GM08714 (cell line): ENCODE measurements around the gene DMC1.
A peak's percentile ranks its signal among the peaks of the same experiment; 100 is the strongest.

ENCODE experiments used
- H3K4me3 ChIP-seq: fragments of 200-500 bp; sonication (Bioruptor generic); 2 replicates; pipeline ENCODE4 v1.5.1; 2014; ENCODE audit warnings: mild to moderate bottlenecking, low read length, inconsistent platforms
- ZNF274 ChIP-seq: IDR thresholded peaks from 2 replicates; pipeline ENCODE4 v1.6.1; 2012; ENCODE audit warnings: mild to moderate bottlenecking, low read depth, low read length

The DMC1 gene

DNA sequence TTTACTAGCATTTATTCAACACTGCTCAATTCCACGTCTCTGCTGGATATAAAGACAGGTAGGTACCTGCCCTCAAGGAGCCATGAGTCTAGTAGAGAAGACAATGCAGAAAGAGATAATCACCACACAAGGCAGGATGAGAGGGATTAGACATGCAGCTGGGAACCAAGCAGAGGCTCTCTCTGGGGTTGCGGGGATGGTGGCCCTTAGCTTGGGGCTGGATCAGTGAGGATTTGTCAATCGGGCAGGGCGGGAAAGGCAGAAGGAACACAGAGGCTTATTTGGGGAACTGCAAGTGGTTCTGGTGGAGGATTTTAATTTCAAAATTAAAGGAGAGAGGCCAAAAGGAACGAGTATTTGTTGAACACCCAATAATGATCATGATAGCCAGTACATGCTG is 8.5 kb upstream of the DMC1 start:
- TF ChIP-seq ZNF274, result no peak
- no peak overlapping the region for H3K4me3 ChIP-seq

DNA sequence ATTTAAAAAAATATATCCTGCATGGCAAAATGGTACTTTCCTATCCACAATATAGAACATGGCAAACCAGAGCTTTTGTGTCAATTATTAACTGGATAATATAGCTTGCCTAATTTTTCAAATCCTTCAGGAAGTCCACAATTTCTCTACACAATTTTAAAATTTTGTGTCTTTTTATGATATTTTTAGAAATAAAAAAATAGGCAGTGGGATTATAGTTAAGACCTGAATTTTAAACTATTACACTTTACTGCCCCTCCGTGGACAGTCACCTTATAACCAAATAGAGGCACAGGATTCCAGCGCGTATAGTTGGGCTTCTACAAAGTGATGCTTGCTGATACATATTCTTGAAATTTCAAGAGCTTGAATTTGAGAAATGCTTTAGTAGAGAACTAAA is 2.1 kb upstream of the DMC1 start:
- no peak overlapping the region for H3K4me3 ChIP-seq
- TF ChIP-seq ZNF274, result no peak

DNA sequence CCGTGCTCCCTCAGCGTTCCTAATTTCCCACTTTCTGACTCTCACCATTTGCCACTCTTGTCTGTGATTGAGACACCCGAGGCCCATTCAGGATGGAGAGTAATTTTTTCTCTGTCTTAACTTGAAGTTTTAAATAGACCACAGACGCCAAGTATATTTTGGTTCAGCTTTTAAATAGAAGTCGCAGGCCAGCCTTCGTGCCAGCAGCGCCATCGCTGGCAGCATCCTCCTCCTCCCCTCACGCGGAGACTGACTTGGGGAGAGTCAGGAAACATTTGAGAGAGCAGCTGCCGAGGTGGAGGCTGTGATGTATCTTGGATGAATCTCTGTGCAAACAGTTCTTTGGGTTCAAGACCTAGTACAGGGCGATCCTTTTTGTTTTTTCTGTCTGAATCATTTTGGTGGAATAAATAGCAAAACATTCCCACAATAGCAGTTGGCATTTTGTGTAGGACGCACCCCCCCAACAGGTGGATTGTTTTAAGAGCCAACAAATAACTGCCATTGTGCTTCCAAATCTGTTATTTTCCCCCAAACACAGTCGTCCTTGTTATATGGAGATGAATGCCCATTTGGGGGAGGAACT is 889 bp upstream of the DMC1 start:
- no peak for TF ChIP-seq ZNF274
- H3K4me3 ChIP-seq, result peak overlapping the region; percentile 77

DNA sequence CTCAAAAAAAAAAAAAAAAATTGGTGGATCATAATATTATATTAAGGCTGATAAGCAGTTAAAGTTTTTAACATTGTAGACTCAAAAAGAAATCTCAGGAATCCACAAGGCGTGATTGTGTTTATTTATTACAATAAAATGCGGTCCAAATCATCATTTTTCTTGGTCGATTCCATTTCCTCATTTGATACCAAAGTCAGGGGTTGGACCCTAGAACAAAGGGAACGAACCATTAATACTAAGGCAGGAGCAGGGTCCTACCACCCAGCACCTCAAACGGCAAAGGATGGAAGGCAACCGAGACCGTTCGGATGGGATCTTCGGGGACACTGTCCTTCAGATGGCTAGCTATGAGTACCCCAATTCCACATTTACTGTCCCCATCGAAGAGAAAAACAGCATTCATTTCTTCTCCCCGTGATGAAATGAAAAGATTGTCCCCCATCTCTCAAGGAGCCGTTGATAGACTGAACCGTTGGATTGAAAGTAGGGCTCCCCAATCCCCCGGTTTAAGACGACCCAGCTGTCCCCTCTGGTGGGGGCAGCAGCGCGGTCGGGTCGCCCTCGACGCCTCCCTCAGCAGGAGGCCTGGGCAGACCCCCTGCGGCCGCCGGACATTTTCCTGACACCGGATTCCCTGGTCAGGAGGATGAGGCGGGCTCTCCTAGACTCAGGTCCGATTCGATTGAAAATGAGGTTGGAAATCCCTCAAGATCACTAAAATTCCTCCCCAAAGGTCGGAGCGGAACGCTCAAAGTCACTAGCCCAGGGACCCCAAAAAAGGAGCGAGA is 607 bp downstream of the DMC1 start:
- peak overlapping the region; percentile 78 for H3K4me3 ChIP-seq
- no peak for TF ChIP-seq ZNF274

DNA sequence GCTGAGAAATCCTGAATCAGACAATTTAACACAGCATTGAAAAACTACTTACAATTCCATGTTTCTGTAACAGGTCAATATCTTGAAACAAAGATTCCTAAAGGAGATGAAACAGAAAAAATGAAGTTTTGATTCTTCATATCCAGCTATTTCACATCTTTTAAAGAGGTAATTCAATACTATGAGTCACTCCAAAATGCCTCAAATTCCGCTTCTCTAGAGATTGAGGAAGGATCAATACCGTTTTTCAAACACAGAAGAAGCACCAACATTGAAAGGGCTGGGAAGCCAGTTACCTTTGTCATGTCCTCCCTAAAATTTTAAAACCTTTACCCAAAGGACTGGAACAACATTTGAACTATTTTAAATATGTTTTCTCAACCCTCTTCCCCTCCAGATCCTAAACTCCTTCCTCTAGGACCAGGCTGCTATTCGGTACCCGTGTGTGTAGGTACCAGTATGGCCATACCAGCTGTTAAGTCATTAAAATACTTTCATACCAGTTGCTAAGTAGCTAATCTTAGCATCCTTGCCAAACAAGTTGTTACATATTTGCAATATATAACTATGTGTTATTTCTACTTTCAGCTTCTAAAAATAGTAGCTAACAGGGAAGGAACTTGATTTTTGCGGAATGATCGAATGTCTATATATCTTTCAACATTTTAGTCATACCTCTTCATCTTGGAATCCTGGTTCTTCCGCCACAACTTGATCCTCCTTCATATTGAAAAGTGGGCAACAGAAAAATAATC is 2.3 kb downstream of the DMC1 start:
- TF ChIP-seq ZNF274, result no peak
- H3K4me3 ChIP-seq, result no peak overlapping the region

DNA sequence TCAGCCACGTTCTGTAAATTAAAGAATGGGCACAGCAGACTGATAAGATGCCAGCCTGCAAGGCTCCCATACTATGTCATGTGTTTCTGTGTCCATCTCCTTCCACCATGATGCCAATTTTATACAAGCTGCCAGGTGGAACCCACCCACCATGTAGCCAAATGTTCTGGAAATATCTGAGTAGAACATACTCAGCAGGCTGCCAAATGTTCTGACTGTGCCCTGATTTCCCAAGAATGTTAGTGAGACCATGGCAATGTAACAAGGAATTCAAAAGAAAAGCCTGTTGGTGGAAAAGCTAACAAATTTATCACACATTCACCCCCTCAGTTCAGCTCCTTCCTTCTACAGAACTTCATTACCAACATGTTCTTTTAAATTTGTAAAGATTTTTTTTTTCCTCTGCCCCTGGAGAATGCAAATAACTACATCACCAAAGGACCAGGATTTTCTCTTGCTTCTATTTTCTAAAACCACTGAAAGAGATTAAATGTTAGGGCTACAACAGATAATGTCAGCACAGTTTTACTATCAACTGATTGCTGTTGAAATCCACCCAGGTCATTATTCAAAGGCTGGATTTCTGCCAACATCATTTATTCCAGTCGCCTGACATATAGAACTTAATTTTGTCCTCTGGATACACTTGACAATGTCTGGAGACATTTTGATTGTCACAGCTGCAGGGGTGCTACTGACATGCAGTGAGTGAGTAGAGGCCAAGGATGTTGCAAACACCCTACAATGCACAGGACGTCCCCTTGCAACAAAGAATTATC is 3.1 kb downstream of the DMC1 start:
- H3K4me3 ChIP-seq, result no peak overlapping the region
- no peak for TF ChIP-seq ZNF274

DNA sequence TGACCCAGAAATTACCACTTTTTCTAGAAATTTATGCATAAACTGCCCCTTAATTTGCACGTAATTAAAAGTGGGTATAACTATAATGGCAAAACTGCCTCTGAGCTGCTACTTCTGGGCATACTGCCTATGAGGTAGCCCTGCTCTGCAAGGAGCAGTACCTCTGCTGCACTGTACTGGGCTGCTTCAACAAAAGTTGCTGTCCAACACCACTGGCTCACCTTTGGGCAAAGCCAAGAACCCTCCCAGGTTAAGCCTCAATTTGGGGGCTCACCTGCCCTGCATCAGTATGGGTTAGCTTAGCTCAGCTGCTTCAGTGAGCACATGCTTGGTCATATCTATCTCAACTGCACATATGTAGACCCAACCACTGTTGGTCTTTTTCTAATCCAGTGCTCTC is 4.5 kb downstream of the DMC1 start:
- H3K4me3 ChIP-seq, result no peak overlapping the region
- TF ChIP-seq ZNF274, result no peak

DNA sequence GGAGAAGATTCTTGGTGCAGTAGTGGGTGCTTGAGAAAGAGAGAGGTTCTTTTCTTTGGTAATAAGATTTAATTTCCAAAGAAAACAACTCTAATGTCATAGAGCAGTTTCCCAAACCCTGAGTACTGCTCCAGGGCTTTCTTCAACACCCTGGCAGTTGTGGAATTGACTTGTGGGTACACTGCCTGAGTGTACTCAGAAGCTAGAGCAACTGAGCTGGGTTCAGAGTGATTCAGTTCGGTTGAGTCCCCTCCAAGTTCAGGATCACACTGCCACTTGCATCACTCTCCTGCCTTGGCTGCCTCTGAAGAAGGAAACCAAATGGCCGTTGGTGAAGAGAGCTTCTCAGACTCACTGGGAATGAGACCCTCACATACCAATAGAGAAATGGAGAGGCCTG is 5.3 kb downstream of the DMC1 start:
- no peak for TF ChIP-seq ZNF274
- no peak overlapping the region for H3K4me3 ChIP-seq

DNA sequence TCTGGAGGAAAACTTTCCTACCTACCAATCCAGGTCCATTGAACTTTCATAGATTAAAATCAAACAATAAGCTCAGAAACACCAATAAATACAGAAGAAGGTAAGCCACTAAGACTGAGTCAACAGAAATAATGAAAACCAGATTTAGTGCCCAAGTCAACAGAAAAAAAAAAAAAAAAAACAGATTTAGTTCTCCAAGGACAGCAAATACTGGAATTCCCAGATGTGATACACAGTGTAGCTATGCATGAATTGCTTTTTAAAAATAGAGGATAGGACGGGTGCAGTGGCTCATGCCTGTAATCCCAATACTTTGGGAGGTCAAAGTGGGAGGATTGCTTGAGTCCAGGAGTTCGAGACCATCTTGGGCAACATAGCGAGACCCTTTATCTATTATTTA is 15.7 kb downstream of the DMC1 start:
- H3K4me3 ChIP-seq, result no peak overlapping the region
- TF ChIP-seq ZNF274, result no peak

DNA sequence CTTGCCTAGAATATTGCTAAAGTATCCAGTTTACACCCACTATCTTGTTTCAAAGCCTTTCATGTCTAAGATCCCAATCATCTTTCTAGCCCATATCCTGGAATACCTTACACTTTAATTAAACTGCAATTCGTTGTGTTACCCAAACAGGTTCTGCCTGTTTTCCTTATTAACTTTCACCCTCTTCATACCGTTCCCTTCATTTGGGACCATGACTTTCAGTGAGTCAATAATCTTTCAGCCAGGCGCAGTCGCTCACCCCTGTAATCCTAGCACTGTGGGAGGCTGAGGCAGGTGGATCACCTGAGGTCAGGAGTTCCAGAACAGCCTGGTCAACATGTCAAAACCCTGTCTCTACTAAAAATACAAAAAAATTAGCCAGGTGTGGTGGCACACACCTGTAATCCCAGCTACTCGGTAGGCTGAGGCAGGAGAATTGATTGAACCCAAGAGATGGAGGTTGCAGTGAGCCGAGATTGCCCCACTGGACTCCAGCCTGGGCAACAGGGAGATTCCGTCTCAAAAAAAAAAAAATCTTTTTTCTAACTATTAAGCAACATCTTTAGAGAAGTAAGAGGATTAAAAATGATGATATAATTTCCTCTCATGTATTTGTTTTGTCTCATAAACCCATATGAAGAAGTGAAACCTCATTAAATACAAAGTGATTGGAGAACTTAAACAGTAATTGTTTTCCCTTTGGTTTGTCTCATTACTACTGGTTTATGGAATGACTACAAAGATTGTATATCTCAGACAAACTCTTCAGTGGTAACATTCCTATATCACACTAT is 20.7 kb downstream of the DMC1 start:
- TF ChIP-seq ZNF274, result no peak
- H3K4me3 ChIP-seq, result no peak overlapping the region

DNA sequence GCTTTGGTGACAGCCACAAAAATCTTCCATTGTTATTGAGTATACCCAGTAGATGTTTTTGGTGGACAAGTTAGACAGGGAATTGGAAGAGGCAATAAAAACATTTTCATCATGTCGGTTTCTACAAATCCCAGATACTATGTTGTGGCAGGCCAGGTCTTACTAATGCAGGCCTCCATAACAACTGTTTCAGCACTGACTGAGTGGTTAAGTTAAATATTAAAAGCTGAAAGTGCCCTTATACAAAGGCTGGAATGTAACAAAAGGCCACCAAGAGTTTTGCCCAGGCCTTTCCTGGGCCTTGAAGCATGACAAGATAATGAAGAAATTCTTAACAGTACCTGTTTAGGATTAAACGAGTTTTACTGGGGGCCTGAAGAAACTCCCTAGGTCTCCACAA is 29.3 kb downstream of the DMC1 start:
- TF ChIP-seq ZNF274, result no peak
- no peak overlapping the region for H3K4me3 ChIP-seq

DNA sequence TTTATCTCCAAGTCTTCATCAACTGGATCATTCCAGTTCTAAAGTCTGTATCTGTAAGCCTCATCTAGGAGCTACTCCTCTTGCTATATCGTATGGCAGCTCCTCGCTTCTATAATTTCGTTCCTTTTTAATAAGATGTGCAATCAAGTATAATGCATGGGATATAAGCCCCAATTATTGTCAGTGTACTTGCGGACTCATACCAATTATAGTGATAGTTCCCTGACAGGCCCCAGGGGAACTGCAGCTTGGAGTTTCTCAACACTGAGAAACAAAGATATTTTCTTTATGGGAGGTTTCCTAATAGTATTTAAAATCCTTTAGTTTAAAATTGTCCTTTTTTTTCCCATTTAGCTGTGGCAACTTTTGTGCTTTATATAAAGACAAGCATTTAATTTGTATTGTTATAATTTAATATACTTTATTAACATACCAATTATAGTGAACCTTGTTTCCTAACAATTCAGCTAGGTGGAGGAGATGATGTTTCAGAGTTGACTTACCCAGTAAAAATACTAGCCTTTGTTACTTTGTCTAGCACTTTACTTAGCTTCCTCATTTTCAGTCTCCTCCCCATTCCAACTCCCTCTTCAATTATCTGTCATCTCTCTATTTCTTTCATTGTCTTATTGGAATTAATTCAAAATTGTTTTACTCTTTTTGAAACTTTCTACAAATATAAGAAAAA is 38.6 kb downstream of the DMC1 start:
- H3K4me3 ChIP-seq, result no peak overlapping the region
- no peak for TF ChIP-seq ZNF274

DNA sequence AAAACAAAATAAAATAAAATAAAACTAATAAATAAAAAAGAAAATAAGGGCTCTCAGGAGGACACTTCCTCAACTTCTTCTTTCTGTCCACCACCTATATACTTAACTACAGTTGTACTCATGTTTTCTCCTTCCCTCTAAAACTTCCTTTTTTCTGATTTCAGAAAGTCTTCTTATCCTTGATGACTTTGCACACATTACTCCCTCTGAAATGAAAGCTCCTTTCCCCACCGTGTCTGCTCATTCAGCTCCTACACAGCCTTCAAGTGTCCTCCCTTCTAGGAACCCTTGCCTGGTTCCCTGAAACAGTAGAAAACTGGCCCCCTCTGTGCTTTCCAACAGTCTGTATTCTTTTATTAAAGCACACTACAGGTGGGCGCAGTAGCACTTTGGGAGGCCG is 45.6 kb downstream of the DMC1 start:
- H3K4me3 ChIP-seq, result no peak overlapping the region
- TF ChIP-seq ZNF274, result no peak
